ENCODE results near the gene HDAC9. TPM values are rescaled to one million over a fixed set of nuclear protein-coding genes. Genes with fewer than 3 reads are reported as not detected.
A peak's percentile ranks its signal among the peaks of the same experiment; 100 is the strongest.
"Not testable (repeated sequence)": the region's sequence is repeated elsewhere in the genome, so short reads cannot be mapped to it uniquely, and the experiment has no call there.

HDAC9 gene
- total and polyA plus RNA-seq, 7 donors: 0.38 to 34.2 (median 16.8) TPM

- DNase-seq: no peak
- TF ChIP-seq CTCF (IDR thresholded peaks at IDR 0.05): no peak
- Histone ChIP-seq H3K27ac (no peak overlapping the region), H3K36me3 (ENCODE audit: insufficient read depth in 1 of 2, low read depth in 1 of 2) (no peaks in the 10 kb centered on the region), H3K4me1 (no peaks in the 10 kb centered on the region), H3K9me3 (no peaks in the 10 kb centered on the region), H3K27me3 (ENCODE audit: insufficient read depth in 3 of 3, low read length in 2 of 3) (no peaks in the 10 kb centered on the region), H3K4me3 (no peak overlapping the region)
- WGBS, 3 donors: 68 to 84% (median 78%) methylated on average over 5 of the region's 5 CpGs
- no peak for ATAC-seq
- intact Hi-C loops (cut with DNase I): no loop called here
Observed at GRCh38 chr7:18721429-18721828, 225.9 kb downstream of the HDAC9 start.

GRCh38 chr7:18724318-18724717, 228.8 kb downstream of the HDAC9 start:
- H3K27ac ChIP-seq: no peak overlapping the region
- DNase-seq (no peak), ATAC-seq (no peak)
- intact Hi-C loops (cut with DNase I): no loop called here
- no peaks in the 10 kb centered on the region for H3K36me3 ChIP-seq (ENCODE audit: insufficient read depth in 1 of 2, low read depth in 1 of 2)
- peaks cover 4% of the 10 kb centered on the region for H3K4me1 ChIP-seq
- TF ChIP-seq CTCF (IDR thresholded peaks at IDR 0.05): no peak
- no peaks in the 10 kb centered on the region for H3K9me3 ChIP-seq
- H3K4me3 ChIP-seq: no peak overlapping the region
- WGBS, 3 donors: 94 to 98% (median 96%) methylated on average over 2 of the region's 2 CpGs
- H3K27me3 ChIP-seq (ENCODE audit: insufficient read depth in 3 of 3, low read length in 2 of 3): no peaks in the 10 kb centered on the region

DNA sequence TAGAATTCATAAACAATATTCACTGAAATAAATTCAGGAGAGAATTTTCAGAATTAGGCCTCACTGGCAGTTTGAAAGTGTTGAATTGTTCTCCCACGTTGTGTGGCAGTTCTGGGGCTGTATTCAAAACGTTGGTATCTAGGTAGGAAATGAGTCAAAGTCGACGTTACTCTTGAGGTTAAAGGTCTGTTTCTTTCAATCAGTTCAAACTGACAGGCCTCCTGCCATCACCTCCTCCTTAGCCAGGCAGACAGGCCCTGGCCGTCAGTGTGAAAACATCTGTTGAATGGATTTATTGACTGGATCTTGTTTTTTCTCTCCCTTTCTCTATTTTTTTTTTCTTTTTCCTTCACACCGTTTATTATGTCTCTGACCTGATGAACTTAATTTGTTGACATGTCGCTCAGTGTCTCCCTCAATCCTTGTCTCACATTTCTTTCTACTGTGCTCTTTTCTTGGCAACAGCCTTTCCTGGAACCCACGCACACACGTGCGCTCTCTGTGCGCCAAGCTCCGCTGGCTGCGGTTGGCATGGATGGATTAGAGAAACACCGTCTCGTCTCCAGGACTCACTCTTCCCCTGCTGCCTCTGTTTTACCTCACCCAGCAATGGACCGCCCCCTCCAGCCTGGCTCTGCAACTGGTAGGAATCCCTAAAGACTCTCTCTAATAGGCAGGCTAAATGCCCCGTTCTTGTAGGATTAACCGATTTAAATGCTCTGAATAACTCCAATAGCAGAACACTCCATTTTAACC, 231.7 kb downstream of the HDAC9 start:
- WGBS, 3 donors: 22 to 35% (median 25%) methylated on average over 18 of the region's 18 CpGs
- Histone ChIP-seq H3K36me3 (ENCODE audit: insufficient read depth in 1 of 2, low read depth in 1 of 2) (no peaks in the 10 kb centered on the region), H3K9me3 (no peaks in the 10 kb centered on the region), H3K27ac (no peak overlapping the region), H3K4me3 (peak overlapping the region; percentile 4), H3K27me3 (ENCODE audit: insufficient read depth in 3 of 3, low read length in 2 of 3) (no peaks in the 10 kb centered on the region), H3K4me1 (peaks cover 4% of the 10 kb centered on the region)
- TF ChIP-seq CTCF (IDR thresholded peaks at IDR 0.05): no peak
- DNase-seq (no peak), ATAC-seq (peak; percentile 66 to 82 (median 70))
- intact Hi-C loops (cut with DNase I): no loop called here

DNA sequence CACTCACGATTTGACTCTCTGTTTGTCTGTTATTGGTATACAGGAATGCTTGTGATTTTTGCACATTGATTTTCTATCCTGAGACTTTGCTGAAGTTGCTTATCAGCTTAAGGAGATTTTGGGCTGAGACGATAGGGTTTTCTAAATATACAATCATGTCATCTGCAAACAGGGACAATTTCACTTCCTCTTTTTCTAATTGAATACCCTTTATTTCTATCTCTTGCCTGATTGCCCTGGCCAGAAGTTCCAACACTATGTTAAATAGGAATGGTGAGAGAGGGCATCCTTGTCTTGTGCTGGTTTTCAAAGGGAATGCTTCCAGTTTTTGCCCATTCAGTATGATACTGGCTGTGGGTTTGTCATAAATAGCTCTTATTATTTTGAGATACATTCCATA, 240.5 kb downstream of the HDAC9 start:
- intact Hi-C loops (cut with DNase I): not testable (repeated sequence)

GRCh38 chr7:18740579-18740988, 245.0 kb downstream of the HDAC9 start:
- TF ChIP-seq CTCF (IDR thresholded peaks at IDR 0.05): no peak
- Histone ChIP-seq H3K4me3 (no peak overlapping the region), H3K27me3 (ENCODE audit: insufficient read depth in 3 of 3, low read length in 2 of 3) (no peaks in the 10 kb centered on the region), H3K36me3 (ENCODE audit: insufficient read depth in 1 of 2, low read depth in 1 of 2) (no peaks in the 10 kb centered on the region), H3K27ac (no peak overlapping the region), H3K4me1 (no peaks in the 10 kb centered on the region), H3K9me3 (no peaks in the 10 kb centered on the region)
- ATAC-seq (no peak), DNase-seq (no peak)
- intact Hi-C loops (cut with DNase I): no loop called here

More for the DNA sequence above, 240.5 kb downstream of the HDAC9 start:
- not testable (repeated sequence) for H3K4me3 ChIP-seq; H3K27ac ChIP-seq; H3K36me3 ChIP-seq (ENCODE audit: insufficient read depth in 1 of 2, low read depth in 1 of 2); ATAC-seq; H3K27me3 ChIP-seq (ENCODE audit: insufficient read depth in 3 of 3, low read length in 2 of 3); H3K4me1 ChIP-seq; H3K9me3 ChIP-seq; DNase-seq
- 85 to 90% (median 87%) methylated on average over 2 of the region's 2 CpGs for WGBS, 3 donors
